ENCODE results near the gene MAJIN. TPM values are rescaled to one million over a fixed set of nuclear protein-coding genes. Genes with fewer than 3 reads are reported as not detected.

MAJIN gene
- total and polyA plus RNA-seq, 9 of the 15 experiments (the other 6 are each of a cell fraction or from before 2014, with no cell fraction given) = 0.17 to 0.83 (median 0.24) TPM; not detected in 2

GRCh38 chr11:64898076-64898445, 73.8 kb downstream of the MAJIN start:
- ATAC-seq (no peak), DNase-seq (ENCODE audit: extremely low read depth in 1 of 4, low spot score in 3 of 4) (no peak), FAIRE-seq (no peak)
- intact Hi-C loops (cut with micrococcal nuclease) (no loop called here), in situ Hi-C loops (cut with MboI) (no loop called here)
- CTCF ChIA-PET (ENCODE audit: low intra/inter-chr PET ratio) = no interaction called here
- no TSS peak for BruUV-seq (replicated peaks)
- Histone ChIP-seq H3K9ac (ENCODE audit: insufficient read depth in 1 of 2, low read depth in 2 of 2, low read length in 2 of 2) (no peak overlapping the region), H3K79me2 (ENCODE audit: control insufficient read depth, insufficient read depth, low read length) (no peaks in the 10 kb centered on the region), H3K27ac (ENCODE audit: extremely low read depth, low read depth, low read length) (no peak overlapping the region), H2AFZ (ENCODE audit: low read depth, low read length) (no peak overlapping the region), H3K9me1 (ENCODE audit: control insufficient read depth, insufficient read depth, low read length) (no peaks in the 10 kb centered on the region), H3K27me3 (ENCODE audit: control insufficient read depth in 2 of 2, insufficient read depth in 2 of 2, low read length in 2 of 2) (no peaks in the 10 kb centered on the region), H3K36me3 (ENCODE audit: control insufficient read depth, insufficient read depth, low read length) (peaks cover 74% of the 10 kb centered on the region; the same call in 2 of the 3 replicates), H3K4me1 (replicated peaks in 1 of 2; ENCODE audit: control insufficient read depth in 2 of 2, insufficient read depth in 2 of 2, low read length in 2 of 2) (peaks cover 3 to 43% of the 10 kb centered on the region in 2 experiments; a peak in 3 of 5 replicates), H3K4me2 (ENCODE audit: insufficient read depth, low read length) (no peak overlapping the region), H4K20me1 (replicated peaks; ENCODE audit: control insufficient read depth, insufficient read depth, low read length) (no peaks in the 10 kb centered on the region), H3K4me3 (no peak overlapping the region), H3K9me3 (replicated peaks; ENCODE audit: control insufficient read depth, insufficient read depth, low read depth, low read length) (no peaks in the 10 kb centered on the region)
- peak; percentile 37 for TF ChIP-seq POLR2G (IDR thresholded peaks at IDR 0.05; ENCODE audit: low read depth, low read length)
- no peak for TF ChIP-seq ZNF133 (CRISPR knock-in tag; IDR thresholded peaks at IDR 0.05)
- WGBS (ENCODE audit: insufficient coverage, low coverage, missing lambda C conversion rate) = 90% methylated on average over 3 of the region's 9 CpGs
- POLR2A ChIA-PET = interaction anchor here (1.1 to 1.3 kb wide), 3 partner anchors 17 to 602 kb away, joined by 3 read pairs; no protein-coding TSS in a partner anchor

DNA sequence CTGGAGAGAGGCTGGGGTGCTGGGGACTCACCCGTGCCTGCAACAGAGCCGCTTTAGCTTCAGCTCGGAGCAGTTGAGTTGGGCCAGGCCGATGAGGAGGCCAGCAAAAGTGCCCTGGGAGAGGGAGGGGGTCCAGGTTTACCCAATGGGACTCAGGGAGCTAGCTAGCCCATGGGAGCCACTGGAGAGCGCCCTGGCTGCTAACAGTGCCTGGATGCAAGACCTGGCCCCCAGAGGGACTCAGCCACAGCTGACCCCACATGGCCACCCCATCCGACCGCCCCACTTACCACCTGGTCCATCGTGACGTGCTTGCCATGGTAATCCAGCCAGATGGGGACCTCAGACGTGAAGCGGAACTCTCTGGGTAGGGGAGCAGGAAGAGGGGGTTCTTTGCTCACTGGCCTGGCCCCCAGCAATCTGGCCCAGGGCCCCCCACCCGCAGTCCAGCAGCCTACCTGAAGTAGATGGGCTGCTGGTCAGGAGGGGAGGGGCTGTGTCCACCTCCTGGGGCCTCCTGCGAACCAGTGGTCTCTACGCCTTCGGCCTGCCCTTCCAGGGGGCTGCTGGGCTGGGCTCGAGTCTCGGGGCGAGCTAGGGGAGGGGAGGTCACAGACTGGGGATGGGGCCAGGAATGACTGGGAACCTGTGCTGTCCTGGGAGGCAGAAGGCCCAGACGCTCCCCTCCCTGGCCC, 74.4 kb downstream of the MAJIN start:
- no TSS peak for BruUV-seq (replicated peaks)
- Histone ChIP-seq H3K36me3 (ENCODE audit: control insufficient read depth, insufficient read depth, low read length) (peaks cover 70% of the 10 kb centered on the region; the same call in 2 of the 3 replicates), H4K20me1 (replicated peaks; ENCODE audit: control insufficient read depth, insufficient read depth, low read length) (no peaks in the 10 kb centered on the region), H3K4me2 (ENCODE audit: insufficient read depth, low read length) (no peak overlapping the region), H3K9me3 (replicated peaks; ENCODE audit: control insufficient read depth, insufficient read depth, low read depth, low read length) (no peaks in the 10 kb centered on the region), H3K4me1 (replicated peaks in 1 of 2; ENCODE audit: control insufficient read depth in 2 of 2, insufficient read depth in 2 of 2, low read length in 2 of 2) (peaks cover 3 to 45% of the 10 kb centered on the region in 2 experiments; a peak in 3 of 5 replicates), H3K9ac (ENCODE audit: insufficient read depth in 1 of 2, low read depth in 2 of 2, low read length in 2 of 2) (peak overlapping the region in 1 of 2 experiments; percentile 61; a peak in 2 of 4 replicates), H3K4me3 (no peak overlapping the region), H3K27me3 (ENCODE audit: control insufficient read depth in 2 of 2, insufficient read depth in 2 of 2, low read length in 2 of 2) (no peaks in the 10 kb centered on the region), H3K79me2 (ENCODE audit: control insufficient read depth, insufficient read depth, low read length) (no peaks in the 10 kb centered on the region), H2AFZ (ENCODE audit: low read depth, low read length) (no peak overlapping the region), H3K27ac (ENCODE audit: extremely low read depth, low read depth, low read length) (no peak overlapping the region), H3K9me1 (ENCODE audit: control insufficient read depth, insufficient read depth, low read length) (no peaks in the 10 kb centered on the region)
- FAIRE-seq (no peak), DNase-seq (ENCODE audit: extremely low read depth in 1 of 4, low spot score in 3 of 4) (no peak), ATAC-seq (no peak)
- ChIA-PET POLR2A (interaction anchor here (0.6 to 1.3 kb wide), 4 partner anchors 10 to 603 kb away, joined by 3 read pairs; partner anchors contain the start of gene NEAT1), CTCF (ENCODE audit: low intra/inter-chr PET ratio) (interaction anchor here (0.6 kb wide), 1 partner anchor 99 kb away, joined by 3 read pairs; the partner anchor contains the start of gene BATF2)
- intact Hi-C loops (cut with micrococcal nuclease) (no loop called here), in situ Hi-C loops (cut with MboI) (no loop called here)
- peak; percentile 49; the same call in 1 of the 2 replicates for TF ChIP-seq POLR2G (IDR thresholded peaks at IDR 0.05; ENCODE audit: low read depth, low read length)
- TF ChIP-seq FUS (optimal IDR thresholded peaks at IDR 0.05; ENCODE audit: low read depth, low read length) = no peak
- 93% methylated on average over 13 of the region's 19 CpGs for WGBS (ENCODE audit: insufficient coverage, low coverage, missing lambda C conversion rate)

Data from K562 (cell line).